HG02840 (cell line): ENCODE data around the gene MAMLD1.

Experiments
- ATAC-seq: cut with Tn5 transposase; IDR thresholded peaks from one replicate; pipeline ENCODE4 v1.9.1; 2021; ENCODE audit warnings: mild to moderate bottlenecking, moderate library complexity, moderate number of reproducible peaks; ENCODE audit not compliant: unreplicated experiment, low FRiP score

MAMLD1 gene

DNA sequence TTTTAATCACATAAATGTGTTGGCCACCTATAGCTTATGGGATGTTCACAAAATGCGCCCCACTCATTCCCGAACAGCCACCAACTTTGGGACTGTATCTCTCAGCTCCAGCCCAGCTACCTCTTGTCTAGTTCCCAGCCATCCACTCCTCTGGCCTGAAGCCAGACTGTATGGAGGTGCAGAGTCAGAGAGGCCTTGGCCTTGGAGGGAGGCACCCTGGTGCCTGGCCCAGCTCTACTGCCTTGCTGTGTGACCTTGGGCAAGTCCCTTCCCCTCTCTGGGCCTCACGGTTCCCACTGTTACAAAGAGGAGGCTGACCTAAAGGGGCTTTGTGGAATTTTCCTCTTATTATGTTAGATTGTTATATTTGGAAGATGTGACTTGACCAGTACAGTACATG is 13.9 kb downstream of the MAMLD1 start:
- ATAC-seq = no peak

DNA sequence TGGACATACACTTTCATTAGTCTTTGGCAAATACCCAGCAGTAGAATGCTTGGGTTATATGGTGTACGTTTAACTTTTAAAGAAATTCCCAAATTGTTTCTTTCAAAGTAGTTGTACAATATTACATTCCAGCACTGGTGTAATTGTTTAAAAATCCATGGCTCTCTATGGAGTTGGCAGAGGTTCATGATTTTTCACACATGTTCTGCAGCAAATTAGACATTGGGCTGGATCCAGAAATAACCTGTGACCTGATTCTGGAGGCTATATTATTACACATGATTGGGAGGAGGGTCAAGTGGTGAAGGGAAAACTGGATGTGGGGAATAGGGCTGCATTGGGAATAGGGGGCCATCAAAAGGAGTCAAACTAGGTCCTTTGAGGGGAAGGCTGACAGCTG is 41.9 kb downstream of the MAMLD1 start:
- ATAC-seq = no peak

DNA sequence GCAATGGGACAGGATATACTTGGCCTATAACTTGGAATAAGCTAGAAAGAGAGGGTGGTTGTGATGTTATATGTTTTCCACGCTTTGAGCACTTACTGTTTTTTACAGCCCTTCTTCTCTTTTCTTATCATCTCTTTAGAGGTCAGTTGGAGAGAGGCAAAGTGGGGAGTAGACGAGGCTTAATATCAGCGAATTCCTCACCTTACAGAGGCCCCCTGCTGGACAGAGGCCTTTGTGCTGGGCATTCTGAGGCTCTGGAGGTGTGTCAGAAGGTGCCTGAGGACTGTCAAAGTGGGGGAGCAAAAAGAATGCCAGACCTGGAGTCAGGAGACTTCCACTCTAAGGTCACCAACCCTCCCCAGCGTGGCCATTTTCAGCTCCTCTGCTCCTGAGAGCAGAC is 42.5 kb downstream of the MAMLD1 start:
- ATAC-seq = no peak

DNA sequence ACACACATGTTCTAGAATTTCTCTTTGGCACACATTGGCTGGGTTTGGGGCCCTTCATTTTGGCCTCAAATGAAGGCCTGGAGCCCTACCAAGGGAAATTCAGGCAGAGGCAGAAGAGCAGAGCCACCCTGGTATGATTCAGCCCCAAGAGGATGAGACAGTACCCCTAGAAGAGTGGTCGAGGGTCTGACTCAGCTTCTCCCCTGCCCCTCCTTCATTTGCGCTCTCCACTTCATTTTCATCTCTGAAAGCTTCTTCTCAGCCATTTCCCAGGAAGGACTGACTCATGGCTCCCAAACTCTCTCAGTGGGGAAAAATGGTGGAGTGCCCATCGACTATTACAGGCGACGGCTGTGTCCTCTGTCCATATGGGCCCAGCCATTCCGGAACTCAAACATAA is 43.5 kb downstream of the MAMLD1 start:
- ATAC-seq = no peak

DNA sequence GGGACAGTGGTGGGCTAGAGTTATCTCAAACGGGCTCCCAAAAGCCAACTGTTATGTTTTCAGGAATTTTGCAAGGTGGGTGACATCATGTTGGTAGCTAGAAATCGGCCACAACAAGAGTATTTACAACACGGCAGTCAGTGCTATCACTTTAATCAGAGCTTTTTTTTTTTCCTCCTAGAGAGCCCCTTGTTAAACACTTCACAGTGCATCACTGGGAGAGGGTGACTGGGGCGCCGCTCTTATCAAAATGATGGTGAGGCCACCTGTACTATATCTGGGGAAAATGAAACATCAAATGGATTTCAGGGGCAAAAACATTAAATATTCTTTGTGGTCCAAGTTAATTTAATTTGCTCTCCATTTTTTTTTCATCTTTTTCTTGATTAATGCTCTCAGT is 44.9 kb downstream of the MAMLD1 start:
- ATAC-seq = no peak

DNA sequence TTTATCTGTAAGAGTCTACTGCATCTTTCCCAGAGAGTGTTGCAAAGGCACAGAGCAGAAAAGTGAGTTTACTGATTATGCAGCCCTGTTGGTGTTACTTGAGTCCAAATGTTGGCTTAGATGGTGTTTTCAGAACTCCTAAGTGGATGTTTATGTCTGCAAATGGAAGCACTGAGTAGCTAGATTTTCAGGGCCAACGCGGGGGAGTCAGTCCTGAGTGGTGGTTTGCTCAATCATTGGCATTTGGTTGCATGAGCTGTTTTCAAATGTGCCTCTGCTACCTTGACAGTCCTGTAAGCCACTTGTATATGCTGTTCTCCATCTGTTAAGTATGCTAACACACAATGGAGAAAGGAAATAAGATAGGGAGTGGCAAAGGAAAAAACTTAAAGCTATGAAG is 45.4 kb downstream of the MAMLD1 start:
- ATAC-seq = no peak

DNA sequence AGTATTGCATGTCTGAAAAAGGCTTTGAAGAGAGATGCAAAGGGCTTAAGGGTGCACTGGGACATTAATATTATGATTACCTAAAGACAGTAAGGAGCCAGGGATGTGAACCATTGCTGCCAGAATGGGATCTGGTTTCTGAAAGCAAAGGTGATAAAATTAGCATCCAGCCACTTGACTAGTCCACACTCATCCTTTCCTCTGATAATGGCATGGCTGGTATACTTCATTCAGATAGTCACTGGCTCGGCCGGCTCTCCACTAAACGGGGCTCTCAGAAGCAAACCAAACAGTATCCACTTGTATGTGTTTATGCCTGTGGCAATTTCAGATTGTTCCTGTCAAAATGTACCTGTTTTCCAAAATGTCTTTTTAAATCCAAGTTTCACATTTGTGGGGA is 46.4 kb downstream of the MAMLD1 start:
- ATAC-seq = no peak

DNA sequence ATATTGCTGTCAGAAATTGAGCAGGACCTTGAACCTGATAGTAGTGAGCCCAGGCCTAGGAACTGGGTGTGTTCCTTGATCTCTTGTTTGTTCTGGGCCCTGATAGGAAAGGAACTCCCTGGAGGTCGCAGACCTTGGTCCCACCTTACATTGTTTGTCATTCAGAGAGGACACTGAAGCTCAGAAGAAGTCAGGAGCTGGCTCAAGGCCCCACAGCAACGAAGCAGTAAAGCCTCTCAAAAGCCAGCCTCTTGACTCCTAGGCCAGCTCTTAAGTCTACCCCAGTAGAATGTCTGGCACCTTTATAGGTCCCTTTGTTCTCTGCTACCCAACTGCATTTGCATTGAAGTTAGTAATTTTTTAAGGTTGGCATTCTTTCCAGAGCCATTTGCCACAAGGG is 46.8 kb downstream of the MAMLD1 start:
- ATAC-seq = no peak

DNA sequence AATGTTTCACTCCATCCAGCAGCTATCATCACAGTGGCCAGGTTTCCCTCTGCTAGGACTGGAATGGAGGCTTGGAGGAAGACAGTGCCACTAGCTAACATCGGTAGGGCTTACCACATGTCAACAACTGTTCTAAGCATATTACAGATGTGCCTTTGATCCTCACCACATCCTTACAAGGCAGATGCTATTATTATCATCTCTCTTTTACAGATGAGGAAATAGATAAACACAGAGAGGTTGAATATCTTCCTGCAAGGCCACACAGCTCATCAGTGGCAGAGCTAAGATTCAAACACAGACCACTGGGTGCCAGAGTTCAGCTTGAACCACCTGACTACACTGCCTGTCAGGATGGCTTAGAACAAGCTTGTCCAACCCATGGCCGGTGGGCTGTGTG is 47.4 kb downstream of the MAMLD1 start:
- no peak for ATAC-seq

DNA sequence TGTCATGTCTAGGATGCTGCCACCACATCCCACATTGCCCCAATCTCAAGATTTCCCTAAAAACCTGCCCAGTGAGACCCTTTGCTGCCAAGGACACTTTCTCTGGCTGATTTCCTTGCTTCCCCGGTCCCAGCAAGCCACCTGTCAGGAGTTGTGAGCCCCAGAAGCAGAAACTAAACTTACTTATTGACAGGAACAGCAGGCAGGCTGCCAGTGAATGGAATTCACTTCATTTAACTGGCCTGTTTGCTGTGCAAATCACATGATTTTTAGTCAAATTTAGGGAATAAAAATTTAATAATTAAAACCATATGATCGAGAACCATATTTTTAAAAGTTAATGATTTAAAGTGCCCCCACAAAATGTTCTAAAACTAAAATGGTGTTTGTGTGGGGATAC is 48.5 kb downstream of the MAMLD1 start:
- ATAC-seq = no peak

DNA sequence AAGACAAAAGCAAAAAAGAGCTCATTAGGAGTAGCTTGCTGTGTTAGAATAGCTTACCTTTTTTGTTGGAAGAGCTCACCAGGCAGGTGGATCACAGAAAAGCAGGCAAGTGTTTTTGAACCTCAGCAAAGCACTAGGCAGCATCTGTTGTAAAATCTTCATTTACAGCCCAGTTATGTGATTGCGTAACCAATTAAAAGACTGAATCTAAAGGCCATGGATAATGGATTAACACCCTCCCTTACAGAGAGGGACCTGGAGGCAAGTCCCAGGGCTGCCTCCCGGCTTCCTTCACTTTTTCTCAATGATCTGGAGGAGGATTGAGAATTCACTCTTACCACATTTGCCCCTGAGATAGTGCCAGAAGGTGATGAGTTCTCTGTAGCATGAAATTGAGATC is 51.1 kb downstream of the MAMLD1 start:
- no peak for ATAC-seq

DNA sequence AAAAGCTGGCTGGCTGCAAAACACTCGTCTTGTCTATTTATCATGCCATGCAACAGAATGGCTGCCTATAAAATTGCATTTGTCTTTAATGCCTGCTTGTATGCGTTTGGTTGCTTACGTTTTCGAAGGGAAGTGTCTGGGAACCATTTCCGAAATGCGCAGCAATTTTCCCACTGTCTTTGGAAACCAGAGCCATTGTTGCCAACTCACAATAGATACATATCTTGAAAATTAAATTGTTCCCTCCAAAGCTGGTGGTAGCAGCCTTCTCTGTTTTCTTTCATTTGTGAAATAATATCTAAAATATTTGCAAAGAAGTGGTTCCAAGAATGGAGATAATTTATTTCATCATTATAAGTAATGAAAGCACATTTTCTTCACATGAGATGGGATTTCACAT is 53.4 kb downstream of the MAMLD1 start:
- ATAC-seq = no peak

DNA sequence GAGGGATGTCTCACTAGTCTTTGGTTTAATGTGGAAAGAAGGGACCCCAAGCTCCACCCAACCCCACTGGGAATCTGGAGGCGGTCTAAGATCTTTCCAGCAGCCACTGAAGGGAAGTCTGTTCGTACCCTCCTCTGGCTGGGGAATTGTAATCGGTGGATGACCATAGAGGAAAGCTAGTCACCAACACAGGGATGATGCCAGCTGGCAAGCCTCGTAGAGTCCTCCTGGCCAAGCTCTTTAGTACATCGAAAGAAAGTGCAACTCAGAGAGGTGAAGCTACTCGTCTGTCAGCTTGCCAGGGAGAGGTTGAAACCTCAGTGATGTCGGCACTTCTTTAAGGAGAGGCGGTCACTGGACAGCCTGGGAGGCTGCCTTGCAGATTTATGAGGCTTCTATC is 58.7 kb downstream of the MAMLD1 start:
- ATAC-seq = no peak

DNA sequence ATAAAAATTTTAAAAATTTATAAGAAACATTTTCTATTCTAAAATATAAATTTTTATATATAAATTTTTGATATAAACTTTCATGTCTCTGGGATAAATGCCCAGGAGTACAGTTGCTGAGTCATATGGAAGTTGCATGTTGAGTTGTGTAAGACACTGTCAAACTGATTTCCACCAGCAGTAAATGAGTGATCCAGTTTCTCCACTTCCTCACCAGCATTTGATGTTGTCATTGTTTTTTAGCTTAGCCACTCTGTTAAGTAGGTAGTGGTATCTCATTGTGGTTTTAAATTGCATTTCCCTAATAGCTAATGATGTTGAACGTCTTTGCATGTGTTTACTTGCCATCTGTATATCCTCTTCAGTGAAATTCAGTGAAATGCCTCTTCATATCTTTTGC is 66.5 kb downstream of the MAMLD1 start:
- ATAC-seq = no peak

DNA sequence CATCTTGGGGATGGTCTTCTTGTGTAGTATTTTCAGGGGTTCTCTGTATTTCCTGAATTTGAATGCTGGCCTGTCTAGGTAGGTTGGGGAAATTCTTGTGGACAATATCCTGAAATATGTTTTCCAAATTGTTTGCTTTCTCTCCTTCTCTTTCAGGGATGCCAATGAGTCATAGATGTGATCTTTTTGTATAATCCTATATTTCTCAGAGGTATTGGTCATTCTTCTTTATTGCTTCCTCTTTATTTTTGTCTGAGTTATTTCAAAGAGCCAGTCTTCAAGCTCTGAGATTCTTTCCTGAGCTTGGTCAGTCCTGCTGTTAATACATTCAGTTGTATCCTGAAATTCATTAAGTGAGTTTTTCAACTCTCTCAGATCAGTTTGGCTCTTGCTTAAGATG is 73.1 kb downstream of the MAMLD1 start:
- no peak for ATAC-seq

DNA sequence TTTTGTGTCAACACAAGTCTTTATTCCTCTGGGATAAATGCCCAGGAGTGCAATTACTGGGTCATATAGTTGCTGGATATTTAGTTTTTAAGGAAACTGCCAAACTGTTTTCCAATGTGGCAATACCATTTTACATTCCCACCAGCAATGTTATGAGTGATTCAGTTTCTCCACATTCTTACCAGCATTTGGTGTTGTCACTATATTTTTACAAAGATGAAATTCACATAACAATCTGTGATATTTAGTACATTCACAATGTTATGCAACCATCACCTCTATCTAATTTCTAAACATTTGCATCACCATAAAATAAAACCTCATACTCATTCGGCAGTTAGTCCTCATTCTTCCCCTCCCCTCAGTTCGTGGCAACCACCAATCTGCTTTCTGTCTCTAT is 75.0 kb downstream of the MAMLD1 start:
- no peak for ATAC-seq

DNA sequence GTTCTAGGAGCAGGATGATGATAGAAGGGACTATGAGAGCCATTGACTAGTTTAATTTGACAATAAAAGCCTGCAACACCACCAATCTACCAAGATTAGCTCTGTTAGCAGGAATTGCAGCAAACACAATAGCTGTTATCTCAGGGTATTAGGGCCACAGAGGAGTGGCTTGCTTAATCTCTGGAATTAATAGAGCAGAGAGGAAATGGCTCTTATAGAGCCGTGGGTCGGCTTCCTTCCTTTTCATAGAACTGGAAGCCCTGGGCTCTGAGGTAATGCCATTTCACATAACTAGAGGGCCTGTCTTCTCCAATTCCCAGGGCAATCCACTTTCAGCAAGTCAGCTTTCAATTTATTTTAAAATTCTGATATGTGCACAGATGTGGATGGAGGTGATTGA is 83.0 kb downstream of the MAMLD1 start:
- no peak for ATAC-seq

DNA sequence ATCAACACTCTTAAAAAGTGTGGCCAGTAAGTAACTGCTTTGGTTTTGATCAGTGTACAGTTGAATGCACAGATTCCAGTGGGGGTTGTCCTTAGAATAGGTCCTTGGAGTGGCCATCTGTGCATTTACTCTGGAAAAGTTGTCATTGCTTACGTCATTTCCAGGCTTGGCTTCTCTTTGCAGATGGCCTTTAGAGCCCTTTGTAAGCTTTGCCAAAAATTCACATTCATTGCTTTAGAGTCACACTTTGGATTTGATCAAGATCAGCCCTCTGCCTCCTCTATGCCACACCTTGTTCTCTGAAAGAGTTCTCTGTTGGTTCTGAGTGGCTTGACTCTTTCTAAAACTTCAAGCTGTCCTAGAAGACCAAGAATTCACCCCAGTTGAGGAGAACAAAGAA is 83.9 kb downstream of the MAMLD1 start:
- ATAC-seq = no peak

DNA sequence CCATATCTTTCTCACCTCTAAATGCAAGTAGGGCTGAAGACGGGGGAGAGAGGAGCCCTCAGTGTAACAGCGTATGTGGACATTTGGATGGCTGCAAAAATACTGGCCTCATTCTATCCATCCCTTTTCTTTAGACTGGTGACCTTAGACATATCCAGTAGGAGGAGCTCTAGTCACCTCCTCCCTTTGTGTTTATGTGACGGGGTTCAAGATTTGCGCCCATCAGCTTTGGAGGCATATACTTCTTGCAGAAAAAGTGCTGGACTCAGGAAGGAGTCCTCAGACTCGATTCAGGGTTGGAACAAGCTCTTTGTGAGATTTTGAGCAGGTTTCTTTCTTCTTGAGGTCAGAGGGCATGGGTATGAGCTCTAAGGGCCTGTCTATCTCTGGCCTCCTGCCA is 86.2 kb downstream of the MAMLD1 start:
- ATAC-seq = no peak

DNA sequence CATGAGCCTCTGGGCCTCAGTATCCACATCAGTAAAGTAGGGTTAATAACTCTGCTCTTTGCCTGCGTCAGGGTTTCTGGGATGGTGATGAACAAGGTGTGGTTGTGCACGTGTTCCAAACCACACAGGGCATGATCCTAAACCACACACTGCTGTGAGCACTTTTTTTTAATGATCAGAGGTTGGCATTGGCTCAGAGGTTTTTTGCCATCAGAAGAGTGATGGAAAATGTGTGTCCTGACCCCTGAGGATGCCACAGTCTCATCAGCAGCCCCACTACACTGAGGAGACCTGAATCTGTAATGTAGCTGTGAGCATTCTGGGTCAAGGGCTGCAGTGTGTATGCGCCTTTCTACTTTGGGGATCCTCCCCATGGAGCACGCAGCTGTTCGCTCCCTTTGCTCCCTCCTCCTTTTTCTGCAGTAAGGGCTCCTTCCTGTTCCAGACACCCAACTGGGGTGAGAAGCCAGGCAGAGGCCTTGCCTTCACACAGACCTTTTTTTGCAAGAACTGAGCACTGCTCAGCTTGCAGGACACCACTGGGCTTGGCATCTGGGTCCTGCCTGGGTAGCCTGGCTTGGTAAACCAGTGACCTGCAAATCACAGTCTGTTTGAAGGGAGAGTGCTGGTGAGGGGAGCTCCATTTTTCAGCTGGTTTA is 87.5 kb downstream of the MAMLD1 start:
- ATAC-seq = no peak

DNA sequence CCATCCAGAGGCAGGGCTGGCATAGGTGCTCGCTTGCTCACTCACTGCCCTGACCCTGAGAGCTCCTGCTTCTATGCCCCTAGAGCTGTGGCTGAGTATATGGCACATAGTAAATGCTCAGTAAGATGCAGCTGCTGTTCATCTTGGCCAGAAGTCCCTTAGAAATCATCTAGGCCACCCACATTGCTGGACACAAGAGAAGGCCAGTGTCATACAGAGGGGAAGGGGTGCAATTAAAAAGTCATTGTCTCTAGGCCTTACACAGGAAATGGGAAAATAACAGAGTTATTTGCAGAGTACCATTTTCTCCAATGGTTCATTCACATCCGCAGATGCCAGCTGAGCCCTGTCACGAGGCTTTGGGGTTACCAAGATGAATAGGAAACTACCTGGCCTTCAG is 88.8 kb downstream of the MAMLD1 start:
- no peak for ATAC-seq

DNA sequence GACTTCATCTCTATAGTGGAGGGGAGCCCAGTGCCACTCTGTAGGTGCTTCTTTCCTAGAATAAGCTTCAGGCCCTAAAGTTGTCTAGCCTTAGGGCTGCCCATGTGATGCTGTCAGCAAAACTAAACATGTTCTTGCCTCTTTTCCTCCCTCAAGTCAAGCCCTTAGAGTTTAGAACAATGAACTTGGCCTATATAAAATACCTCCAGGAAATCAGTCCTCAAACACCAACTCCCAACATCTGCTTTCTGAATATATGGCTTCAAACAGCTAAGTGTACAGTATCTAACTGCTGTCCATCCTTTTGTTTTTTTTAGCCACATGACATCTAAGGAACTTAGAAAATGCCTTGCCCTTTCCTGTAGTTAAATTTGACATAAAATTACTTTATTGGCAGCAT is 91.0 kb downstream of the MAMLD1 start:
- no peak for ATAC-seq

DNA sequence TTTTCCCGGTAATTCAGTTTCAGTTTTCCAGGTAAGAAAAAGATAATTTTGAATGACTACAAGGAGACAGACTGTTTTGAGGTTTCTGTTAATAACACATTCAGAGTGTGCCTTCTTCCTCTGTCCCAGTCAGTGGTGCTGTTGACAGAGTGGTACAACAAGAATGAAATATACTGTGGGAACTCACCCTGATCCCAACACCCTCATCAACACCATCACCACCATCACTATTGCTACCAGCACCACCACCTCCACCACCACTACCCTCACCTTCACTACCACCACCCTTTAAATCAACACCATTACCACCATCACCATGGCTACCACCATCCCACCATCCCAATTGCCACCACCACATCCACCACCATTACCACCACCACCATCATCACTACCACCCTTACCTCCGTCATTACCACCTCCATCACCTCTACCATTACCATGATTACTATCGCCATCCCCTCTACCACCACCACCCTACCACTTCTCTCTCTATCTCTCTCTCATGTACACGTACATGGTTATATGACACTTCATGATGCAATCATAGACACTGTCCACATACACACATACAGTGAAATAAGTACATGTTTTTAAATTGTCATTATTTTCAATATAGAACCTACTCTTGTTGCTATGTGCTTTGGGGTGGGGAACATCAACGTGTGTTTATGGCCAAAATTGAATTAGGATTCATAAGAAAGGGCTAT is 91.5 kb downstream of the MAMLD1 start:
- no peak for ATAC-seq
